ENCODE results near the gene SZT2. TPM values are rescaled to one million over a fixed set of nuclear protein-coding genes. Genes with fewer than 3 reads are reported as not detected.
A peak's percentile ranks its signal among the peaks of the same experiment; 100 is the strongest.
"Not testable (repeated sequence)": the region's sequence is repeated elsewhere in the genome, so short reads cannot be mapped to it uniquely, and the experiment has no call there.

SZT2 gene
- polyA plus RNA-seq, 1 donor: 19.6 TPM

DNA sequence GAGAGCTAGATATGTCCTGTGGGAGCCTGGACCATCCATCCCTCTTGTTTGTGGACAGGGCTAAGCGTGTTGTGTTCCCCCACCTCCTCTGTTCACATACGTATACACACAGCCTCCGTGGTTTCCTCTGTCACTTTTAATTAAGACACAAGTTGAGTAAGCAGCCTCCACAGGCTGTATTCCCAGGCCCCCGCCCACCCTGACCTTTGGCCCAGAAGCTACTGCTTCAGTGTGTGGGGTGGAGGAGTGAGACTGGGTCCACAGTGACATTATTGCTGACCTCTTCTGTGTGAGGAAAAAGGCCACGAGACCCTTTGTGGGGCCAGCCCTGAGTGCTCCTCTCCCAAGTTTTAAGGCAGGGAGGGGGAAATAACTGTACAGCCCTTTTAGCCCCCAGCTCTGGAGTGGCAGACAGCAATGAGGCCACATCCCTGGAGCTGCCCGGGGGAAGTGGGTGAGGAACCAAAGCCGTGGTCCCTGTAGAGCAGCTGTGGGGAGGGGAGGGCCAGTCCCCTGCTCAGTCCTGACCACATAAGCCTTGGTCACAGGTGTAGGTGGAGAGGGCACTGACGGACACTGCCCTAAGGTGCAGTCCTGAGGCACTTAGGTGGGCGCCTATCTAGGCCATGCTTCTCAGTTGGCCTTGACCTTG is 26.3 kb upstream of the SZT2 start:
- DNase-seq: no peak

- DNase-seq: no peak
Observed at GRCh38 chr1:43363935-43364525, 25.7 kb upstream of the SZT2 start.

DNA sequence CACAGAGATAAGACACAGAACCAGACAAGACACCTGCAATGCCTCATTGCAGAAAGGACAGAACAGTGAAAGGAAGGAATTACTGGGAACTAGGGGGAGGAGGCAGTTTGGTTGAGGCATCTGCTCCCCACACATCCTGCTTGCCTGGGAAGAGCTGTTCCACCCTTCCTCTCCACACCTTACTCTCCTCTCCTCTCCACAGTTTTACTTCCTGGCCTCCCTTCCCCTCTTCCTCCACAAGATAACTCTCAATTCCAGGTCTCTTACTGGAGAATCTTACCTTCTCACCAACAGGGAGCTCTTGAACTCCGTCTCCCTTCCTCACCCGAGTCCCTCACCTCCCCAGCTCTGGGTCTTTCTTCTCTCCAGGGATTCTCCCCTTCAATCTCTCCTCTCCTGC is 24.0 kb upstream of the SZT2 start:
- no peak for DNase-seq

- DNase-seq: no peak
Observed at GRCh38 chr1:43366179-43366578, 23.5 kb upstream of the SZT2 start.

DNA sequence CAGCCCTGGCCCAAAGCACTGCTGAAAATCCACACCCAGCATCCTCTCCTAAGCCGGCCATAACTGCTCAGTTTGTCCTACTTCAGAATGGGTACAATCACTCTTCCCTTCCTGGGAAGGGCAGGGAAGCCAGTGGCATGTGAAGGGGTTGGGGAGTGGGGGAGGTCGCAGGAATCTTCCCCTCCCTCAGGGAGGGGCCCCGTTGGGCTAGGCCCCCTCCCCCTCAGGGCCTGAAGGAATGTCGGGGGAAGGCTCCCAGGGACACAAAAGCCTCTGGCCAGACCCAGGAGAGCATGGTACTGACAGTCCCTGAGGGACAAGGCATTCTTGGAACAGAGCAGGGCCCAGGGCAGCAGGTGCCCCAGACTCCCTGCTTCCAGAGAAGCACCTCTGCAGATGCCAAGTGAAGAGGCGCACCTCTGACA is 23.1 kb upstream of the SZT2 start:
- DNase-seq: no peak

DNA sequence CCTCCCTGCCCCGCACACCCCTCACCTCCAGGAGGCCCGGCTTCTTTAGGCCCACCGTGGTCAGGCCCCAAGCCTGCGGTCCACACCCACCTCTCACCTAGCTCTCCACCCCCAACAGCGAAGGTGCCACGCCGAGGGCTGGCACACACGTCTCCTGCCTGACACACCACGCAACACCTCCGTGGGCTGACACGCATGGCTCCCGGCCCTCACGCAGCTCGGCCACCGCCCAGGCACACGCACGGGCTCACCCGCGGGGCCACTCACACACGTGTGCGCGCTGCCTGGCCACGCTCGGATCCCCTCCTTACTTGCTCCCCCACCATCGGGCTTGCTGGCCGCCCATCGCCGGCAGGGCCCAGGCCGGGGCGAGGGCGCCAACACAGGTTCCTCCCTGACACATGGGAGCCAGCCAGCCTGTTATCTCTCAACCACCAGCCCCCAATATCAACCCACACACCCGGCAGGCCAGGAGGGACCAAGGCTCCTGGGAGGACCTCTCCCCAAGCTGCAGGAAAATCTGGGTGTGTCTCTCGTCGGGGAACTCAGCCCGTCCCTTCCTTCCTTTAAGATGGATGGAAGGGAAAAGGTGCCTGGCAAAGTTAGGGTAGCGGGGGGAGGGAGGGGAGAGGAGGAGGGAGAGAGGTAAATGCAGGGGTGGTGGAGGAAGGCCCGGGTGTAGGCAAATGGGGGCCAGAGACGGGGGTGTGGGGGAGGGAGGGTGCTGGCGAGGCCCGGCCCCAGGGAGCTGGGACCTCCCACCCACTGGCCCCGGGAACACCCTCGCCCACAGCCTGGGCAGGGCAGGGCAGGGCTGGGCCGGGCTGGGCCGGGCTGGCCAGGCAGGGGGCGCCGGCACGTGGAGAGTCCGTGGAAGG is 22.4 kb upstream of the SZT2 start:
- DNase-seq: no peak

- DNase-seq: peak; percentile 90
Observed at GRCh38 chr1:43367904-43368645, 21.6 kb upstream of the SZT2 start, which contains the start of gene ELOVL1. Gene ELOVL1, minus strand, starts transcription at chr1:43368011. Its CDS starts 2,402 bp downstream, at chr1:43365609.

DNA sequence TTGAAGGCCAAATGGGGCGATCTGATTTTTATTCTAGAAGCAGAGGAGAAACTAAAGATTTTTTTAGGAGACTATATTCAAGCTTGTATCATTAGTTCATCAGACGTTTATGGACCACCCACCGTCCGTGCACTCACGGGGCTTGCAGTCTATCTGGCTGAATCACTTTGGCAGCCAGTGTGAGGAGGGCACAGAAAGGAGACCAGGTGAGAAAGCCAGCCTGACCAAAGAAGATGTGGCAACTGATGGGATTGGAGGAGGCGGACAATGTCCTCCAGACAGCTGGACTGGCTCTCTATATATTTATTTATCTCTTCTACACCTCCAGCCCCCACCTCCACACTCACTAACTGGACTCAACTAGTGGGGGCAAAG is 21.1 kb upstream of the SZT2 start:
- no peak for DNase-seq

DNA sequence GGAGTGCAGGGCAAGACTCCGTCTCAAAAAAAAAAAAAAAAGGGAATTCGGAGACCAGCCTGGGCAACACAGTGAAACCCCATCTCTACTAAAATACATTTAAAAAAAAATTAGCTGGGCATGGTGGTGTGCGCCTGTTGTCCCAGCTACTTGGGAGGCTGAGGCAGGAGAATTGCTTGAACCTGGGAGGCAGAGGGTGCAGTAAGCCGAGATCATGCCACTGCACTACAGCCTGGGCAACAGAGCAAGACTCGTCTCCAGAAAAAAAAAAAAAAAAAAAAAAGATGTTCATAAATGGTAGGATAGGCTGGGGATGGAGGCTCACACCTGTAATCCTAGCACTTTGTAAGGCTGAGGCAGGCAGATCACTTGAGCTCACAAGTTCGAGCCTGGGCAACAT is 19.9 kb upstream of the SZT2 start:
- not testable (repeated sequence) for DNase-seq

GRCh38 chr1:43370564-43370963 is 19.1 kb upstream of the SZT2 start:
- no peak for DNase-seq

- no peak for DNase-seq
Observed at GRCh38 chr1:43372172-43372571, 17.5 kb upstream of the SZT2 start.

GRCh38 chr1:43373066-43373940 is 16.4 kb upstream of the SZT2 start:
- DNase-seq: no peak

- no peak for DNase-seq
Observed at GRCh38 chr1:43376723-43377235, 12.9 kb upstream of the SZT2 start.

- no peak for DNase-seq
Observed at GRCh38 chr1:43377831-43378230, 11.9 kb upstream of the SZT2 start.

- DNase-seq: no peak
Observed at GRCh38 chr1:43379476-43379875, 10.2 kb upstream of the SZT2 start.

DNA sequence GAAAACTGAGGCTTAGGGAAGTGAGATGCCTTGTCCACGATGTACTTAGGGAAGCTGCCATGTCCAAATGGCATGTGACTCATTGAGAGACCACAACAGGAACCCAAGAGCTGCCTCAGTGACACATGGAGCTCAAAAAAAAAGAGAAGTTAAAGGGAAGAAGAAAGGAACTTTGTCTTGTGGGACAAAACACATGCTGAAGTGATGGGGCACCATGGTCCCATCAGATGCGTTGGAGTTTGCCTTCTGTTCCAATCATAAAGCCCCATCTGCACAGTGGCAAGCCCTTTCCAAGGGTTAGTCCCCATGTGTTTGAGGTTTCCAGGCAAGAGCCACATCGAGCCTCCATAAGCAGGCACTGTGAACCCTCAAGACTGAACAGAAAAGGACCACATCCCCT is 8.1 kb upstream of the SZT2 start:
- no peak for DNase-seq

GRCh38 chr1:43382027-43382779 is 7.5 kb upstream of the SZT2 start:
- DNase-seq: no peak

GRCh38 chr1:43383449-43383848 is 6.2 kb upstream of the SZT2 start:
- DNase-seq: no peak

- no peak for DNase-seq
Observed at GRCh38 chr1:43386676-43387075, 3.0 kb upstream of the SZT2 start.

- DNase-seq: no peak
Observed at GRCh38 chr1:43387976-43388599, 1.6 kb upstream of the SZT2 start.

Data from hindlimb muscle (tissue), 1 donor.